GM23338 (cell line): ENCODE measurements around the gene NCKIPSD. TPM values are rescaled to one million over a fixed set of nuclear protein-coding genes. Genes with fewer than 3 reads are reported as not detected.

Experiments used
- ATAC-seq: fragments of 200-7000 bp; cut with Tn5 transposase; 3 replicates; pipeline ENCODE4 v1.9.1; 2020
- DNase-seq: peaks from one replicate; pipeline ENCODE4 v3.0.0-alpha.2; 2015; ENCODE audit warnings: low spot score
- H2AFZ ChIP-seq: fragments of 200-600 bp; sonication (generic); 2 replicates; pipeline ENCODE4 v1.8.0; 2016; ENCODE audit warnings: antibody characterized with exemption, mild to moderate bottlenecking, moderate library complexity
- H3F3A ChIP-seq: fragments of 200-600 bp; sonication (generic); replicated peaks from 2 replicates; pipeline ENCODE4 v1.8.0; 2017; ENCODE audit warnings: antibody characterized with exemption, mixed run types, low read depth
- H3K27ac ChIP-seq: fragments of 200-600 bp; sonication (generic); 2 replicates; pipeline ENCODE4 v1.6.1; 2016; ENCODE audit warnings: low read depth
- H3K27me3 ChIP-seq: fragments of 200-600 bp; sonication (generic); 2 replicates; pipeline ENCODE4 v1.8.0; 2016; ENCODE audit warnings: mild to moderate bottlenecking, mixed run types, moderate library complexity; ENCODE audit not compliant: insufficient read depth
- H3K36me3 ChIP-seq: fragments of 200-600 bp; sonication (generic); 2 replicates; pipeline ENCODE4 v1.8.0; 2016; ENCODE audit warnings: mild to moderate bottlenecking; ENCODE audit not compliant: insufficient read depth
- H3K4me1 ChIP-seq: fragments of 200-600 bp; sonication (generic); 2 replicates; pipeline ENCODE4 v1.8.0; 2016; ENCODE audit warnings: mild to moderate bottlenecking, moderate library complexity; ENCODE audit not compliant: insufficient read depth
- H3K4me2 ChIP-seq: fragments of 200-600 bp; sonication (generic); 2 replicates; pipeline ENCODE4 v1.7.1; 2017; ENCODE audit warnings: mixed run types
- H3K4me3 ChIP-seq: fragments of 200-600 bp; sonication (generic); 2 replicates; pipeline ENCODE4 v1.6.1; 2016; ENCODE audit warnings: mixed run types
- H3K79me2 ChIP-seq: fragments of 200-600 bp; sonication (generic); replicated peaks from 2 replicates; pipeline ENCODE4 v1.8.0; 2017; ENCODE audit warnings: mild to moderate bottlenecking; ENCODE audit not compliant: insufficient read depth
- H3K9me2 ChIP-seq: fragments of 200-600 bp; sonication (generic); 2 replicates; pipeline ENCODE4 v1.8.0; 2017; ENCODE audit not compliant: insufficient read depth
- H4K20me1 ChIP-seq: fragments of 200-600 bp; sonication (generic); replicated peaks from 2 replicates; pipeline ENCODE4 v1.8.0; 2017; ENCODE audit warnings: mild to moderate bottlenecking; ENCODE audit not compliant: insufficient read depth
- H3K27ac Mint-ChIP-seq: 2 replicates; pipeline ENCODE4 v1.8.0; 2020; ENCODE audit warnings: inconsistent platforms, mild to moderate bottlenecking, moderate library complexity, mixed read lengths
- H3K27me3 Mint-ChIP-seq: 3 replicates; pipeline ENCODE4 v1.8.0; 2022; ENCODE audit warnings: low read depth, mild to moderate bottlenecking, moderate library complexity, mixed read lengths, inconsistent platforms; ENCODE audit not compliant: insufficient read depth, poor library complexity
- H3K36me3 Mint-ChIP-seq: 3 replicates; pipeline ENCODE4 v1.8.0; 2021; ENCODE audit warnings: low read depth, mild to moderate bottlenecking, inconsistent platforms, moderate library complexity, mixed read lengths
- H3K4me1 Mint-ChIP-seq: 3 replicates; pipeline ENCODE4 v1.8.0; 2020; ENCODE audit warnings: mild to moderate bottlenecking, inconsistent platforms, mixed read lengths
- H3K4me3 Mint-ChIP-seq: 3 replicates; pipeline ENCODE4 v1.8.0; 2021; ENCODE audit warnings: moderate library complexity, mild to moderate bottlenecking, inconsistent platforms, mixed read lengths
- H3K9me3 Mint-ChIP-seq: 3 replicates; pipeline ENCODE4 v1.8.0; 2020; ENCODE audit warnings: moderate library complexity, mild to moderate bottlenecking, inconsistent platforms, mixed read lengths
- CREB1 ChIP-seq: fragments of 250-450 bp; sonication (Bioruptor Pico); IDR thresholded peaks from 2 replicates; pipeline ENCODE4 v1.5.0; 2020; ENCODE audit warnings: low read depth, mild to moderate bottlenecking, moderate library complexity
- EZH2 ChIP-seq: fragments of 200-600 bp; sonication (generic); IDR thresholded peaks from one replicate; pipeline ENCODE4 v1.8.0; 2017; ENCODE audit warnings: antibody characterized with exemption, mild to moderate bottlenecking, low read depth; ENCODE audit not compliant: unreplicated experiment
- EZH2phosphoT487 ChIP-seq: fragments of 200-600 bp; sonication (generic); IDR thresholded peaks from one replicate; pipeline ENCODE4 v1.8.1; 2018; ENCODE audit warnings: antibody characterized with exemption; ENCODE audit not compliant: unreplicated experiment
- JUNB ChIP-seq: IDR thresholded peaks from one replicate; pipeline ENCODE4 v1.6.1; 2016; ENCODE audit warnings: antibody characterized with exemption; ENCODE audit not compliant: unreplicated experiment
- NANOG ChIP-seq: IDR thresholded peaks from 2 replicates; pipeline ENCODE4 v1.6.1; 2016; ENCODE audit warnings: antibody characterized with exemption, borderline replicate concordance
- POLR2AphosphoS5 ChIP-seq: IDR thresholded peaks from 2 replicates; pipeline ENCODE4 v1.6.1; 2016; ENCODE audit warnings: antibody characterized with exemption, low read depth
- STAT1 ChIP-seq: IDR thresholded peaks from one replicate; pipeline ENCODE4 v1.6.1; 2016; ENCODE audit warnings: antibody characterized with exemption; ENCODE audit not compliant: unreplicated experiment
- ZNF114 ChIP-seq: fragments of 250-450 bp; sonication (Bioruptor Pico); IDR thresholded peaks from 2 replicates; pipeline ENCODE4 v1.5.0; 2020; ENCODE audit warnings: mild to moderate bottlenecking, moderate library complexity
- ZNF331 ChIP-seq: fragments of 250-450 bp; sonication (Bioruptor Pico); IDR thresholded peaks from 2 replicates; pipeline ENCODE4 v1.5.0; 2020; ENCODE audit warnings: low read depth, mild to moderate bottlenecking, moderate library complexity
- polyA plus RNA-seq: library from polyadenylated mRNA; unstranded; fragments of >200 nt; fragmentation: Nextera tagmentation; extraction: Ambion mirVana; gene quantifications from 2 replicates; pipeline ENCODE4 v1.2.1, GENCODE V29; 2016
- total RNA-seq: library from RNA; depleted of rRNA; stranded (reverse); fragments of >200 nt; shearing (Covaris generic); gene quantifications from 2 replicates; pipeline ENCODE4 v1.2.3, GENCODE V29; 2014
- TF ChIP-seq, protein P1 (sequence below): IDR thresholded peaks from one replicate; pipeline ENCODE4 v1.6.1; 2018; ENCODE audit warnings: antibody characterized with exemption; ENCODE audit not compliant: unreplicated experiment
- TF ChIP-seq, protein P2 (sequence below), 2 experiments: fragments of 200-600 bp in 1 of 2; sonication (generic) in 1 of 2; conservative IDR thresholded peaks; 2 replicates each; pipeline versions ENCODE4 v1.5.1 to v1.6.1; 2016 to 2017; ENCODE audit warnings: antibody characterized with exemption in 2 of 2, low read depth in 2 of 2, mild to moderate bottlenecking in 2 of 2, moderate library complexity in 1 of 2
- TF ChIP-seq, protein P3 (sequence below): fragments of 250-450 bp; sonication (Bioruptor Pico); IDR thresholded peaks from 2 replicates; pipeline ENCODE4 v1.5.0; 2020; ENCODE audit warnings: mild to moderate bottlenecking, moderate library complexity
- TF ChIP-seq, protein P4 (sequence below): IDR thresholded peaks from 2 replicates; pipeline ENCODE4 v1.6.1; 2016; ENCODE audit warnings: antibody characterized with exemption

The NCKIPSD gene
- total and polyA plus RNA-seq, 2 experiments from 2014 or later, result 15.1 to 45.1 TPM

DNA sequence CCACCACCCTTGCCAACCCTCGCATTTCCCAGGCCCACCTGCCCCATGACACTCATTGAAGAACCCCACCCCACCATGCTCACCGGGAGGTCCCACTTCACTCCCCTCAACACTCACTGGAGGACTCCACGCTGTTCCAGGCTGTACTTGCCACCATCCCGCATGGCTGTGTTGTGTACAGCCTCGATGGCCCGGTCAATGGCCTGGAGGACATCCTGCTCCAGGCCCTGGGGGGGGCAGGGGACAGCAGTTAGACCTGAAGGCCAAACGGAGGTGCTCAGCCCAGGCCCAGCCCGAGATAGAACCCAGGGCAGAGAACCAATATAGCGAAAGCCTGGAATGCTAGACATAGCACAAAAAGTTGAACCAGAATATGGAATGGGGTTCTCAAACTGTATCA lies 2.9 kb downstream of the NCKIPSD start:
- DNase-seq (no peak), ATAC-seq (no peak)
- no peaks in the 10 kb centered on the region for H3K36me3 ChIP-seq
- H2AFZ ChIP-seq, result no peak overlapping the region
- Mint-ChIP-seq H3K27ac (no peak overlapping the region), H3K9me3 (no peaks in the 10 kb centered on the region; the same call in 2 of the 3 replicates), H3K4me3 (no peak overlapping the region), H3K36me3 (peaks cover 53% of the 10 kb centered on the region), H3K27me3 (peaks cover 17% of the 10 kb centered on the region), H3K4me1 (peaks cover 17% of the 10 kb centered on the region)
- H4K20me1 ChIP-seq, result peaks cover 7% of the 10 kb centered on the region
- H3K9me2 ChIP-seq, result no peaks in the 10 kb centered on the region
- H3K4me1 ChIP-seq, result peaks cover 7% of the 10 kb centered on the region
- H3K27me3 ChIP-seq, result no peaks in the 10 kb centered on the region
- H3K4me3 ChIP-seq, result no peak overlapping the region
- TF ChIP-seq ZNF114, result no peak
- no peak for TF ChIP-seq EZH2
- TF ChIP-seq, protein P1, sequence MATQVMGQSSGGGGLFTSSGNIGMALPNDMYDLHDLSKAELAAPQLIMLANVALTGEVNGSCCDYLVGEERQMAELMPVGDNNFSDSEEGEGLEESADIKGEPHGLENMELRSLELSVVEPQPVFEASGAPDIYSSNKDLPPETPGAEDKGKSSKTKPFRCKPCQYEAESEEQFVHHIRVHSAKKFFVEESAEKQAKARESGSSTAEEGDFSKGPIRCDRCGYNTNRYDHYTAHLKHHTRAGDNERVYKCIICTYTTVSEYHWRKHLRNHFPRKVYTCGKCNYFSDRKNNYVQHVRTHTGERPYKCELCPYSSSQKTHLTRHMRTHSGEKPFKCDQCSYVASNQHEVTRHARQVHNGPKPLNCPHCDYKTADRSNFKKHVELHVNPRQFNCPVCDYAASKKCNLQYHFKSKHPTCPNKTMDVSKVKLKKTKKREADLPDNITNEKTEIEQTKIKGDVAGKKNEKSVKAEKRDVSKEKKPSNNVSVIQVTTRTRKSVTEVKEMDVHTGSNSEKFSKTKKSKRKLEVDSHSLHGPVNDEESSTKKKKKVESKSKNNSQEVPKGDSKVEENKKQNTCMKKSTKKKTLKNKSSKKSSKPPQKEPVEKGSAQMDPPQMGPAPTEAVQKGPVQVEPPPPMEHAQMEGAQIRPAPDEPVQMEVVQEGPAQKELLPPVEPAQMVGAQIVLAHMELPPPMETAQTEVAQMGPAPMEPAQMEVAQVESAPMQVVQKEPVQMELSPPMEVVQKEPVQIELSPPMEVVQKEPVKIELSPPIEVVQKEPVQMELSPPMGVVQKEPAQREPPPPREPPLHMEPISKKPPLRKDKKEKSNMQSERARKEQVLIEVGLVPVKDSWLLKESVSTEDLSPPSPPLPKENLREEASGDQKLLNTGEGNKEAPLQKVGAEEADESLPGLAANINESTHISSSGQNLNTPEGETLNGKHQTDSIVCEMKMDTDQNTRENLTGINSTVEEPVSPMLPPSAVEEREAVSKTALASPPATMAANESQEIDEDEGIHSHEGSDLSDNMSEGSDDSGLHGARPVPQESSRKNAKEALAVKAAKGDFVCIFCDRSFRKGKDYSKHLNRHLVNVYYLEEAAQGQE, result no peak
- TF ChIP-seq, protein P2, sequence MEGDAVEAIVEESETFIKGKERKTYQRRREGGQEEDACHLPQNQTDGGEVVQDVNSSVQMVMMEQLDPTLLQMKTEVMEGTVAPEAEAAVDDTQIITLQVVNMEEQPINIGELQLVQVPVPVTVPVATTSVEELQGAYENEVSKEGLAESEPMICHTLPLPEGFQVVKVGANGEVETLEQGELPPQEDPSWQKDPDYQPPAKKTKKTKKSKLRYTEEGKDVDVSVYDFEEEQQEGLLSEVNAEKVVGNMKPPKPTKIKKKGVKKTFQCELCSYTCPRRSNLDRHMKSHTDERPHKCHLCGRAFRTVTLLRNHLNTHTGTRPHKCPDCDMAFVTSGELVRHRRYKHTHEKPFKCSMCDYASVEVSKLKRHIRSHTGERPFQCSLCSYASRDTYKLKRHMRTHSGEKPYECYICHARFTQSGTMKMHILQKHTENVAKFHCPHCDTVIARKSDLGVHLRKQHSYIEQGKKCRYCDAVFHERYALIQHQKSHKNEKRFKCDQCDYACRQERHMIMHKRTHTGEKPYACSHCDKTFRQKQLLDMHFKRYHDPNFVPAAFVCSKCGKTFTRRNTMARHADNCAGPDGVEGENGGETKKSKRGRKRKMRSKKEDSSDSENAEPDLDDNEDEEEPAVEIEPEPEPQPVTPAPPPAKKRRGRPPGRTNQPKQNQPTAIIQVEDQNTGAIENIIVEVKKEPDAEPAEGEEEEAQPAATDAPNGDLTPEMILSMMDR (conservative IDR thresholded peaks at IDR 0.05; ENCODE audit: low read depth in 2 of 2), result no peak
- no peak for TF ChIP-seq CREB1 (CRISPR knock-in tag)
- TF ChIP-seq, protein P3, sequence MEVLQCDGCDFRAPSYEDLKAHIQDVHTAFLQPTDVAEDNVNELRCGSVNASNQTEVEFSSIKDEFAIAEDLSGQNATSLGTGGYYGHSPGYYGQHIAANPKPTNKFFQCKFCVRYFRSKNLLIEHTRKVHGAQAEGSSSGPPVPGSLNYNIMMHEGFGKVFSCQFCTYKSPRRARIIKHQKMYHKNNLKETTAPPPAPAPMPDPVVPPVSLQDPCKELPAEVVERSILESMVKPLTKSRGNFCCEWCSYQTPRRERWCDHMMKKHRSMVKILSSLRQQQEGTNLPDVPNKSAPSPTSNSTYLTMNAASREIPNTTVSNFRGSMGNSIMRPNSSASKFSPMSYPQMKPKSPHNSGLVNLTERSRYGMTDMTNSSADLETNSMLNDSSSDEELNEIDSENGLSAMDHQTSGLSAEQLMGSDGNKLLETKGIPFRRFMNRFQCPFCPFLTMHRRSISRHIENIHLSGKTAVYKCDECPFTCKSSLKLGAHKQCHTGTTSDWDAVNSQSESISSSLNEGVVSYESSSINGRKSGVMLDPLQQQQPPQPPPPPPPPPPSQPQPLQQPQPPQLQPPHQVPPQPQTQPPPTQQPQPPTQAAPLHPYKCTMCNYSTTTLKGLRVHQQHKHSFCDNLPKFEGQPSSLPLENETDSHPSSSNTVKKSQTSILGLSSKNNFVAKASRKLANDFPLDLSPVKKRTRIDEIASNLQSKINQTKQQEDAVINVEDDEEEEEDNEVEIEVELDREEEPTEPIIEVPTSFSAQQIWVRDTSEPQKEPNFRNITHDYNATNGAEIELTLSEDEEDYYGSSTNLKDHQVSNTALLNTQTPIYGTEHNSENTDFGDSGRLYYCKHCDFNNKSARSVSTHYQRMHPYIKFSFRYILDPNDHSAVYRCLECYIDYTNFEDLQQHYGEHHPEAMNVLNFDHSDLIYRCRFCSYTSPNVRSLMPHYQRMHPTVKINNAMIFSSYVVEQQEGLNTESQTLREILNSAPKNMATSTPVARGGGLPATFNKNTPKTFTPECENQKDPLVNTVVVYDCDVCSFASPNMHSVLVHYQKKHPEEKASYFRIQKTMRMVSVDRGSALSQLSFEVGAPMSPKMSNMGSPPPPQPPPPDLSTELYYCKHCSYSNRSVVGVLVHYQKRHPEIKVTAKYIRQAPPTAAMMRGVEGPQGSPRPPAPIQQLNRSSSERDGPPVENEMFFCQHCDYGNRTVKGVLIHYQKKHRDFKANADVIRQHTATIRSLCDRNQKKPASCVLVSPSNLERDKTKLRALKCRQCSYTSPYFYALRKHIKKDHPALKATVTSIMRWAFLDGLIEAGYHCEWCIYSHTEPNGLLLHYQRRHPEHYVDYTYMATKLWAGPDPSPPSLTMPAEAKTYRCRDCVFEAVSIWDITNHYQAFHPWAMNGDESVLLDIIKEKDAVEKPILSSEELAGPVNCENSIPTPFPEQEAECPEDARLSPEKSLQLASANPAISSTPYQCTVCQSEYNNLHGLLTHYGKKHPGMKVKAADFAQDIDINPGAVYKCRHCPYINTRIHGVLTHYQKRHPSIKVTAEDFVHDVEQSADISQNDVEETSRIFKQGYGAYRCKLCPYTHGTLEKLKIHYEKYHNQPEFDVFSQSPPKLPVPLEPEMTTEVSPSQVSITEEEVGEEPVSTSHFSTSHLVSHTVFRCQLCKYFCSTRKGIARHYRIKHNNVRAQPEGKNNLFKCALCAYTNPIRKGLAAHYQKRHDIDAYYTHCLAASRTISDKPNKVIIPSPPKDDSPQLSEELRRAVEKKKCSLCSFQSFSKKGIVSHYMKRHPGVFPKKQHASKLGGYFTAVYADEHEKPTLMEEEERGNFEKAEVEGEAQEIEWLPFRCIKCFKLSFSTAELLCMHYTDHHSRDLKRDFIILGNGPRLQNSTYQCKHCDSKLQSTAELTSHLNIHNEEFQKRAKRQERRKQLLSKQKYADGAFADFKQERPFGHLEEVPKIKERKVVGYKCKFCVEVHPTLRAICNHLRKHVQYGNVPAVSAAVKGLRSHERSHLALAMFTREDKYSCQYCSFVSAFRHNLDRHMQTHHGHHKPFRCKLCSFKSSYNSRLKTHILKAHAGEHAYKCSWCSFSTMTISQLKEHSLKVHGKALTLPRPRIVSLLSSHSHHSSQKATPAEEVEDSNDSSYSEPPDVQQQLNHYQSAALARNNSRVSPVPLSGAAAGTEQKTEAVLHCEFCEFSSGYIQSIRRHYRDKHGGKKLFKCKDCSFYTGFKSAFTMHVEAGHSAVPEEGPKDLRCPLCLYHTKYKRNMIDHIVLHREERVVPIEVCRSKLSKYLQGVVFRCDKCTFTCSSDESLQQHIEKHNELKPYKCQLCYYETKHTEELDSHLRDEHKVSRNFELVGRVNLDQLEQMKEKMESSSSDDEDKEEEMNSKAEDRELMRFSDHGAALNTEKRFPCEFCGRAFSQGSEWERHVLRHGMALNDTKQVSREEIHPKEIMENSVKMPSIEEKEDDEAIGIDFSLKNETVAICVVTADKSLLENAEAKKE, result no peak
- no peak for TF ChIP-seq STAT1
- no peak for TF ChIP-seq EZH2phosphoT487
- TF ChIP-seq, protein P4, sequence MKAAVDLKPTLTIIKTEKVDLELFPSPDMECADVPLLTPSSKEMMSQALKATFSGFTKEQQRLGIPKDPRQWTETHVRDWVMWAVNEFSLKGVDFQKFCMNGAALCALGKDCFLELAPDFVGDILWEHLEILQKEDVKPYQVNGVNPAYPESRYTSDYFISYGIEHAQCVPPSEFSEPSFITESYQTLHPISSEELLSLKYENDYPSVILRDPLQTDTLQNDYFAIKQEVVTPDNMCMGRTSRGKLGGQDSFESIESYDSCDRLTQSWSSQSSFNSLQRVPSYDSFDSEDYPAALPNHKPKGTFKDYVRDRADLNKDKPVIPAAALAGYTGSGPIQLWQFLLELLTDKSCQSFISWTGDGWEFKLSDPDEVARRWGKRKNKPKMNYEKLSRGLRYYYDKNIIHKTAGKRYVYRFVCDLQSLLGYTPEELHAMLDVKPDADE, result no peak
- TF ChIP-seq JUNB, result no peak
- no peak for TF ChIP-seq ZNF331 (CRISPR knock-in tag)
- no peak for TF ChIP-seq NANOG
- TF ChIP-seq POLR2AphosphoS5, result no peak
- peaks cover 17% of the 10 kb centered on the region for H3F3A ChIP-seq
- H3K4me2 ChIP-seq, result no peak overlapping the region
- H3K79me2 ChIP-seq, result peaks cover 13% of the 10 kb centered on the region
- H3K27ac ChIP-seq, result no peak overlapping the region
